MV-4-11 (cell line): ENCODE measurements around the gene IGSF21.

Source experiments
- DNase-seq: peaks from one replicate; lab custom pipeline; 2025; lab: John Stamatoyannopoulos, UW

IGSF21 gene

DNA sequence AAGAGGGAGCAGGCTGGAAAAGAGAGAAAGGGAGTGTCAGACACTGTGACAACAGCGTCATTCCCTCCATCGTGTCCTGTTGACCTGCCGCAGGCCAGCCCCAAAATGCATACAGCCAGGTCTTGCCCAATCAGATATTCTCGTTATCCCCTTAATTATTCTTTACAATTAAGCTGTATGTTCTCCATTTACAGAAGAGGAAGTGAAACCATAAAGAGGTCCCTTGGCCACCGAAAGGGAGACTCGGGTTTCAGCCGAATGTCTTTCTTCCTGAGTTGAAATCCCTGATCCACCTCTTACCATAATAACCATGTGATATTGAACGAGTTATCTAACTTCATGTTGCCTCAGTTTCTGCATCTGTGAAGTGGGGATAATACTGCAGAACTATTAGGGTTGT is 70.5 kb downstream of the IGSF21 start:
- DNase-seq, result peak; percentile 67

DNA sequence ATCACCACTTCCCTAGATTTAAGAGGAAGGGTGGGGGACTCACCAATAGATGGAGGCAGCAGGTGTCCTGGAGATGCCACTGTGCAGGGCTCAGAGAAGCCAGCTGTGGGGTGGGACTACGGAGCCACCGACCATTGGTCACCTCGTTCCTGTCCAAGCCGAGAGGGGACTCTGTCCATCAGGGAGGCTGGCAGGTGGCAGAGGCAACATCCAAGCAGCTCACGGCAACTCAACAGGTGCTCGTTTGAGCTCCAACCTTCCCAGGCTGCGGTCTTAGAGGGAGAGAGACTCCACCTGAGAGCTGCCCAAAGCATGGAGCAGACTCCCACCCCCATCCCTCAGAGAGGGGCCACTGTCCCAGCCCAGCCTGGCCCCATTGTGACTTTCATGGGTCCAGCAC is 71.4 kb downstream of the IGSF21 start:
- DNase-seq, result no peak

GRCh38 chr1:18182398-18183160 is 75.0 kb downstream of the IGSF21 start:
- no peak for DNase-seq

GRCh38 chr1:18183533-18183932 is 75.9 kb downstream of the IGSF21 start:
- no peak for DNase-seq

DNA sequence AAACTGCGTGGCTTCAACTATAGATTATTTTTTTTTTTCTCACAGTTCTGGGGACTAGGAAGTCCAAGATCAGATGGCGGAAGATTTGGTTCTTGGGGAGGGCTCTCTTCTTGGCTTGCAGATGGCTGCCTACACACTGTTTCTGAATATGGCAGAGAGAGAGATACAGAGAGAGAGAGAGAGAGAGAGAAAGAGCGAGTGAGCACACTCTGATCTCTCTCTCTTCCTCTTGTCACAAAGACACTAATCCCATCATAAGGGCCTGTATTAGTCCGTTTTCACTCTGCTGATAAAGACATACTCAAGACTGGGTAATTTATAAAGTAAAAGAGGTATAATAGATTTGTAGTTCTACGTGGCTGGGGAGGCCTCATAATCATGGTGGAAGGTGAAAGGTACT is 79.5 kb downstream of the IGSF21 start:
- no peak for DNase-seq

GRCh38 chr1:18188820-18189517 is 81.4 kb downstream of the IGSF21 start:
- no peak for DNase-seq

- no peak for DNase-seq
These were observed 83.0 kb downstream of the IGSF21 start for GRCh38 chr1:18190598-18190997.

- DNase-seq, result no peak
These were observed 83.4 kb downstream of the IGSF21 start for GRCh38 chr1:18191037-18191436.

DNA sequence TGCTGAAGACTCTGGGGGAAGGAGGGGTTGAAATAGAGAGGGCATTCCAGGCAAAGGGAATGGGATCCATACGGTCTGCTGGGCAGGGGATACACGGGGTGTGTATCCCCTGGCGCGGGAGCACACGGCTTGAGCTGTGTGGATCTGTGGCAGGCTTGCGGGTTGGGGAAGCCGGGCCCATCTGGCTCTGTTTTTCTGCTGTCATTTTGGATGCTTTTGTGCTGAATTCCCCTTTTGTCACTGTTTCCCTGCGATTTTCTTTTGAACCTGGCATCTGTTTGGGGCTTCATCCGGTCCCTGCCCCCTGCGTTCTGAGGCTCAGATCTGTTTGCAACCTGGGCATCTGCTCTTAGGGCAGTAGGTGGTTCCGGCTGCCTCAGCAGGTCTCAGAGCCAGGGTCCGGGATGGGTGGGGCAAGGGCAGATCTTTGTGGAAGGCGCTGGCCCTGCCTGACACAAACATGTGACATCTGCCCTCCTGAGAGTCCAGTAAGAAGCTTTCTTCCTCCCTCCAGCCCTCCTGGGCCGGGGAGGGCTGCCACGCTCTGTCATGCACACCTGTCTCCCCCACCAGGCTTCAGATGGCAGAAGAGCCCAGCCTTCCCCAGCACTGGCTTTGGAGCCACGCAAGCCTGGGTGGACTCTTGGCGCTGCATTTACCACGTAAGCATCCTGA is 84.0 kb downstream of the IGSF21 start:
- DNase-seq, result no peak

- DNase-seq, result no peak
These were observed 84.6 kb downstream of the IGSF21 start for GRCh38 chr1:18192182-18192581.

DNA sequence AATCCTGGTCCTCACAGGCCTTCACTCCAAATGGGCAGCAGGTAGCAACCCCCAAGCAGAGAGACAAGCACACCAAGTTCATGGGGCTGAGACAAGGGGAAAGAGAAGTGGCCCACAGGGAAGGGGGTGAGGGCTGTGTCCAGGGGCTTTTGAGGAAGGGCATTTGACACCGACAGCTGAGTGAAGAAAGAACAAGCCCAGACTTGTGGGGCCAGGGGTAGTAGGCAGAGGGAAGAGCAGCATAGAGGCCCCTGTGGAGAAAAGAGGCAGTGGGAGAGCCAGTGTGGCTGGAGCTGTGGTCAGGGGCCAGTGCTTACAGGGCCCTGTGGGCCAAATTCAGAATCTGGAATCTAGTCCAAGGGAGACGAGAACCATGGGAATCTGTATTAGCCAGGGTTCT is 85.4 kb downstream of the IGSF21 start:
- peak; percentile 16 for DNase-seq

DNA sequence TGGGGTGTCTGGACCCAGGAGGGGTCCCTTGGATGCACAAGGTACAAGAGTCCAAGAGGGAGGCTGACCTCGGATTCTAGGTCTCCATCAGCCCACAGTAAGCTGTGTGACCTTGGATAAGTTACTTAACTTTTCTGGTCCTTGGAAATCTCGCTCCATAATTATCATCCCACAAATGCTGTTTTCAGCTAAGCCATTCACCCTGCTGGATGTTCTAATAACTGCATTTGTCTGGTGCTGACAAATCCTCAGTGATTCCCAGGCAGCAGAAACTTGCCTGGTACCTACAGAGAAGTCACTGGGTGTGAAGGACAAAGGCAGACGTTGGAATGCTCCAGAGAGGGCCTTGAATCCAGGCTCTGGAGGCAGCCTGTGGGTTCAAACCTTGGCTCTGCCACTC is 89.7 kb downstream of the IGSF21 start:
- no peak for DNase-seq

DNA sequence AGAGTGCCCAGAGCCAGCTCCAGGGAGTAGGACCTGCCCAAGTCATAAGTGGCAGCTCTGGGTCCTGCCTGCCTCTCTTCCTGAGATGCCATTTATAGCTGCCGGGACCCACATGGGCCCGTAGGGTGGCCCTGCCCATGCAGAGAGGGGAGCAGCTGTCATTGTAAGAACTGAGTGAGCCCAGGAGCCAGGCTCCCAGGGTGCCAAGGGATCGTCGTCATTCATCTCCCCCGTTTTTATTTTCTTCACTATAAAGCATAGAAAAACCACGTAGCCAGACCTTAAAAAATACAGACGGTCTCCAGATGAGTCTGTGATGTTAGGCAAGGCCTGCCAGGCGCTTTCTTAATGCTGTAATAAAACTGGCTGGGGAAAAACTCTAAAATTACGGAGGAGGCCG is 90.7 kb downstream of the IGSF21 start:
- no peak for DNase-seq

- no peak for DNase-seq
These were observed 91.9 kb downstream of the IGSF21 start for GRCh38 chr1:18199462-18199861.

- DNase-seq, result no peak
These were observed 92.6 kb downstream of the IGSF21 start for GRCh38 chr1:18200136-18200717.

DNA sequence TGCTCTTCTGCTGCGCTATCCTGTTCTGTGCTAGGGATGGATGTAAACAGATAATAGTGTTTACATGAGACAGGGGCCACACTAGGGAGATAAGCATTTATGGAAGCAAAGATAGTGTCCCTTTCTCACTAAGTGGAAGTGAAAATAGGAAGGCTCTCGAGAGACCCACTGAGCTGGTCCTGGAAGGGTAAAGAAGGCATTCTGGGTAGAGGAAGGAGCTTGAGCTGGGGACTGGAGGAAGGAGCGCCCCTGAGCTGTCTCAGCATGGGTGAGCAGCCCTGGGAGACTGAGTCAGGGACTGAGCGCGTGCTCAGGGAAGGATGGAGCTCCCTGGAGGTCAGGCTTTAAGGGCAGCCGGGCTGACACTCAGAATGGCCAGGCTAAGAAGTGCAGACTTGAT is 93.3 kb downstream of the IGSF21 start:
- DNase-seq, result peak; percentile 37

GRCh38 chr1:18201997-18202719 is 94.6 kb downstream of the IGSF21 start:
- DNase-seq, result no peak

- DNase-seq, result no peak
These were observed 96.0 kb downstream of the IGSF21 start for GRCh38 chr1:18203645-18204044.

- no peak for DNase-seq
These were observed 97.0 kb downstream of the IGSF21 start for GRCh38 chr1:18204575-18204974.

DNA sequence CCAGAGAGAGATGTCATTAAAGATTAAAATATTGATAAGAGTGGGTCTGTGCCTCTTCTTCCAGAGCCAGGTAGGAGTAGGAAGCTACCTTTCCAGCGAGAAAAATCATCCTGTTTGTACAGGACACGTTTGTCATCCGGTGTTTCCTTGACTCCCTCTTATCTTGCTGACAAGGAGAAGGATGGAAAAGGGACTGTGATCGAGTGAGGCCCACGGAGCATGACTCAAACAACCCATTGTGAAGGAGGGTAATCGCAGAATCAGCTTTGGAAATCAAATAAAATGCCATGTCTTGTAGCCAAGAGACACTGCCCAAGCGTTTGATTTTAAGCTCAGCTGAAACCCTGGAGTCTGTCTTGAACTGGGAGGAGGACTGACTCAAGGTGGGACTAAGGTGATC is 97.7 kb downstream of the IGSF21 start:
- no peak for DNase-seq

GRCh38 chr1:18211764-18212163 is 104.2 kb downstream of the IGSF21 start:
- DNase-seq, result no peak

DNA sequence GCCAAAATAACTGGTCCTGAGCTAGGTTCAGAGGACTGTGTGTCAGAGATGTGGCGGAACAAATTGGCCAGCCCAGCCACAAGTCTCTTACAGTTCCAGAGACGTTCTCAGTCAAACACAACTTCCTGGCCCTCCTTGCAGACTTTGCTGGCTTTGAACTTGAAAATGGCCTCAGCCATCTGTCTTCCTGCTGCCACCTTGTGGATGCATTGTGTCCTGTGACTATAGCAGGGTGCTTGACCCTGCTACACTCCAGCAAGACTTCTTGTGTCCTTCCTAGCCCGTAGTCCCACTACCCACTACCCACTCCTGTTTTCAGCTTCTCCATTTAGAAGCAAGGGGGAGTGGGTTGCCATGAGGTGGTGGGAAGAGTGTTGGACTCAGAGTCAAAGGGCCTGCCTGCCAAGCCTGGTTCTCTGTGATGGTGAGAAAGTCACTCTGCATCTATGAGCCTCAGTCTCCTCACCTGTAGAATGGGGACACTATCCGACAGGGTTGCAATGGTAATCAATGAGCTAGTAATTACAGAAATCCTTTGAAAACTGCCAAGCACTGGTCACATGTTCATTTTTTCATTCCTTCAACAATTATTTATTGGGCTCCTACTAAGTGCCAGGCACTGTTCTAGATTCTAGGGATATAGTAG is 109.9 kb downstream of the IGSF21 start:
- DNase-seq, result peak; percentile 31
